Keratinocyte (primary cell): Measurements from ENCODE around the gene C9orf43. TPM values are rescaled to one million over a fixed set of nuclear protein-coding genes. Genes with fewer than 3 reads are reported as not detected.

Source experiments
- DNase-seq: peaks from one replicate; pipeline ENCODE4 v3.0.0-alpha.2; 2011; ENCODE audit warnings: low read depth, missing footprints, low spot score
- FAIRE-seq: peaks from 2 replicates; lab custom pipeline; 2011; peaks lifted over from hg19 to GRCh38; lab: Jason Lieb, UNC
- H2AFZ ChIP-seq: 2 replicates; pipeline ENCODE4 v1.6.0; 2012; ENCODE audit warnings: low read length, control low read depth, inconsistent platforms; ENCODE audit not compliant: control insufficient read depth
- H3K27ac ChIP-seq: 2 replicates; pipeline ENCODE4 v1.5.1; 2011; ENCODE audit warnings: low read length; ENCODE audit not compliant: control insufficient read depth, insufficient read depth
- H3K27me3 ChIP-seq: 3 replicates; pipeline ENCODE4 v1.6.0; 2011; ENCODE audit warnings: low read length; ENCODE audit not compliant: control insufficient read depth, insufficient read depth; ENCODE audit errors: extremely low read depth
- H3K36me3 ChIP-seq, 2 experiments: 2 replicates in 1 of 2; 3 replicates in 1 of 2; pipeline ENCODE4 v1.5.1; 2011; ENCODE audit warnings: low read length in 2 of 2, mild to moderate bottlenecking in 1 of 2; ENCODE audit not compliant: control insufficient read depth in 2 of 2, insufficient read depth in 2 of 2; ENCODE audit errors: extremely low read depth in 1 of 2
- H3K4me1 ChIP-seq: 3 replicates; pipeline ENCODE4 v1.5.1; 2011; ENCODE audit warnings: low read length; ENCODE audit not compliant: control insufficient read depth, insufficient read depth; ENCODE audit errors: extremely low read depth
- H3K4me2 ChIP-seq: 3 replicates; pipeline ENCODE4 v1.6.0; 2011; ENCODE audit warnings: low read depth, low read length; ENCODE audit not compliant: control insufficient read depth, insufficient read depth; ENCODE audit errors: extremely low read depth
- H3K4me3 ChIP-seq, 3 experiments: fragments of 200-600 bp in 1 of 3; sonication (generic) in 1 of 3; 2 replicates in 2 of 3; 3 replicates in 1 of 3; pipeline ENCODE4 v1.5.1; 2011 to 2016; ENCODE audit warnings: low read length in 3 of 3, mild to moderate bottlenecking in 3 of 3, control low read depth in 2 of 3, inconsistent platforms in 1 of 3, low read depth in 1 of 3, mixed read lengths in 1 of 3, mixed run types in 1 of 3, moderate library complexity in 1 of 3; ENCODE audit not compliant: control insufficient read depth in 2 of 3, insufficient read depth in 2 of 3; ENCODE audit errors: extremely low read depth in 1 of 3
- H3K79me2 ChIP-seq: 2 replicates; pipeline ENCODE4 v1.6.0; 2012; ENCODE audit warnings: low read length; ENCODE audit not compliant: control insufficient read depth, insufficient read depth
- H3K9ac ChIP-seq: 3 replicates; pipeline ENCODE4 v1.6.0; 2011; ENCODE audit warnings: low read length; ENCODE audit not compliant: control insufficient read depth, insufficient read depth; ENCODE audit errors: extremely low read depth
- H3K9me1 ChIP-seq: 3 replicates; pipeline ENCODE4 v1.6.0; 2011; ENCODE audit warnings: low read length; ENCODE audit not compliant: control insufficient read depth, insufficient read depth; ENCODE audit errors: extremely low read depth
- H3K9me3 ChIP-seq: 2 replicates; pipeline ENCODE4 v1.5.1; 2012; ENCODE audit warnings: low read depth, low read length; ENCODE audit not compliant: control insufficient read depth
- H4K20me1 ChIP-seq: 3 replicates; pipeline ENCODE4 v1.6.0; 2011; ENCODE audit warnings: low read length; ENCODE audit not compliant: control insufficient read depth, insufficient read depth; ENCODE audit errors: extremely low read depth
- CTCF ChIP-seq, 3 experiments: IDR thresholded peaks in 1 of 3; conservative IDR thresholded peaks in 1 of 3; optimal IDR thresholded peaks in 1 of 3; 2 replicates in 2 of 3; 3 replicates in 1 of 3; pipeline versions ENCODE3 to v1.5.1; 2011; ENCODE audit warnings: low read length in 3 of 3, mild to moderate bottlenecking in 3 of 3, moderate library complexity in 2 of 3, control low read depth in 1 of 3, inconsistent platforms in 1 of 3; ENCODE audit not compliant: insufficient read depth in 2 of 3; ENCODE audit errors: extremely low read depth in 1 of 3
- EZH2 ChIP-seq: IDR thresholded peaks from one replicate; pipeline ENCODE4 v1.6.1; 2012; ENCODE audit warnings: inconsistent platforms, mild to moderate bottlenecking, low read length, moderate library complexity
- dilution Hi-C: fragments of 300-500 bp; cut with MboI; formaldehyde crosslinking; loops from one replicate; pipeline ENCODE4 v1.7.0; 2020; ENCODE audit warnings: low sequenced_read_pairs; ENCODE audit not compliant: extremely low pct_ligation_motif_present
- polyA plus RNA-seq, 5 experiments: library from polyadenylated mRNA; depleted of rRNA in 3 of 5; stranded (reverse) in 3 of 5; stranded (forward) in 1 of 5; unstranded in 1 of 5; fragments of >200 nt; gene quantifications; 1 replicate in 1 of 5; 2 replicates in 3 of 5; 3 replicates in 1 of 5; pipeline versions ENCODE4 v1.2.1 to v1.2.3, GENCODE V29; 2011 to 2012; ENCODE audit warnings: missing spikeins in 2 of 5, low read depth in 1 of 5, low replicate concordance in 1 of 5

The C9orf43 gene
- polyA plus RNA-seq, 1 donor (not counting 4 experiments of a cell fraction or from before 2014, with no cell fraction given): 0.75 TPM

- H3K9ac ChIP-seq: no peak overlapping the region
- no peaks in the 10 kb centered on the region for H4K20me1 ChIP-seq
- H3K27me3 ChIP-seq: no peaks in the 10 kb centered on the region
- no peaks in the 10 kb centered on the region for H3K36me3 ChIP-seq
- H3K27ac ChIP-seq: no peak overlapping the region
- H3K4me3 ChIP-seq: no peak overlapping the region
- H3K4me1 ChIP-seq: no peaks in the 10 kb centered on the region
- H3K4me2 ChIP-seq: no peak overlapping the region
- H3K79me2 ChIP-seq: no peaks in the 10 kb centered on the region
- dilution Hi-C loops: loop anchor here (10.0 kb wide), 1 partner anchor 233 kb away; no protein-coding TSS in a partner anchor
- H2AFZ ChIP-seq: no peak overlapping the region
- DNase-seq: no peak
- no peak for TF ChIP-seq CTCF (optimal IDR thresholded peaks at IDR 0.05 in 1 of 3, IDR thresholded peaks at IDR 0.05 in 1 of 3, conservative IDR thresholded peaks at IDR 0.05 in 1 of 3; ENCODE audit: extremely low read depth in 1 of 3, insufficient read depth in 2 of 3, low read length in 3 of 3)
- no peak for TF ChIP-seq EZH2
- H3K9me1 ChIP-seq: no peaks in the 10 kb centered on the region
- H3K9me3 ChIP-seq: no peaks in the 10 kb centered on the region
- FAIRE-seq: no peak
These were observed 17.1 kb downstream of the C9orf43 start for GRCh38 chr9:113427629-113428028.

- DNase-seq (no peak), FAIRE-seq (no peak)
- H3K4me1 ChIP-seq: no peaks in the 10 kb centered on the region
- H3K9ac ChIP-seq: no peak overlapping the region
- no peaks in the 10 kb centered on the region for H3K27me3 ChIP-seq
- dilution Hi-C loops: loop anchor here (10.0 kb wide), 1 partner anchor 233 kb away; no protein-coding TSS in a partner anchor
- no peaks in the 10 kb centered on the region for H3K36me3 ChIP-seq
- H3K27ac ChIP-seq: no peak overlapping the region
- H3K9me3 ChIP-seq: no peaks in the 10 kb centered on the region
- no peak overlapping the region for H3K4me3 ChIP-seq
- no peaks in the 10 kb centered on the region for H3K79me2 ChIP-seq
- TF ChIP-seq EZH2 (no peak), CTCF (optimal IDR thresholded peaks at IDR 0.05 in 1 of 3, IDR thresholded peaks at IDR 0.05 in 1 of 3, conservative IDR thresholded peaks at IDR 0.05 in 1 of 3; ENCODE audit: extremely low read depth in 1 of 3, insufficient read depth in 2 of 3, low read length in 3 of 3) (no peak)
- H3K4me2 ChIP-seq: no peak overlapping the region
- H3K9me1 ChIP-seq: no peaks in the 10 kb centered on the region
- no peak overlapping the region for H2AFZ ChIP-seq
- no peaks in the 10 kb centered on the region for H4K20me1 ChIP-seq
These were observed 17.6 kb downstream of the C9orf43 start for GRCh38 chr9:113428062-113428615.
